ENCODE results near the gene WDR93. TPM values are rescaled to one million over a fixed set of nuclear protein-coding genes. Genes with fewer than 3 reads are reported as not detected.
A peak's percentile ranks its signal among the peaks of the same experiment; 100 is the strongest.

The WDR93 gene
- total and polyA plus RNA-seq, 4 donors: 0.69 to 3.9 (median 1.5) TPM

GRCh38 chr15:89760303-89761008 lies 69.8 kb downstream of the WDR93 start:
- Histone ChIP-seq H3K36me3 (ENCODE audit: control insufficient read depth, insufficient read depth, low read length) (no peaks in the 10 kb centered on the region), H3K4me3 (ENCODE audit: low read depth, low read length) (no peak overlapping the region), H3K9me3 (ENCODE audit: control insufficient read depth, insufficient read depth, low read length) (no peaks in the 10 kb centered on the region), H3K27ac (ENCODE audit: low read depth, low read length) (no peak overlapping the region), H3K27me3 (ENCODE audit: control insufficient read depth, insufficient read depth, low read length) (no peaks in the 10 kb centered on the region), H3K4me1 (ENCODE audit: control insufficient read depth, insufficient read depth, low read length) (peaks cover 3% of the 10 kb centered on the region)
- DNase-seq (ENCODE audit: low read depth in 4 of 6, low spot score in 6 of 6): peak in 2 of 6 donors; percentile 25 to 66
- 27% methylated on average over 16 of the region's 16 CpGs for WGBS (ENCODE audit: insufficient coverage)

GRCh38 chr15:89761009-89761831 lies 70.6 kb downstream of the WDR93 start:
- H3K27ac ChIP-seq (ENCODE audit: low read depth, low read length): no peak overlapping the region
- DNase-seq (ENCODE audit: low read depth in 4 of 6, low spot score in 6 of 6): no peak
- peaks cover 3% of the 10 kb centered on the region for H3K4me1 ChIP-seq (ENCODE audit: control insufficient read depth, insufficient read depth, low read length)
- no peaks in the 10 kb centered on the region for H3K36me3 ChIP-seq (ENCODE audit: control insufficient read depth, insufficient read depth, low read length)
- WGBS (ENCODE audit: insufficient coverage): 78% methylated on average over 15 of the region's 18 CpGs
- no peak overlapping the region for H3K4me3 ChIP-seq (ENCODE audit: low read depth, low read length)
- H3K9me3 ChIP-seq (ENCODE audit: control insufficient read depth, insufficient read depth, low read length): no peaks in the 10 kb centered on the region
- no peaks in the 10 kb centered on the region for H3K27me3 ChIP-seq (ENCODE audit: control insufficient read depth, insufficient read depth, low read length)

- 81% methylated on average over 5 of the region's 5 CpGs for WGBS (ENCODE audit: insufficient coverage)
- no peaks in the 10 kb centered on the region for H3K9me3 ChIP-seq (ENCODE audit: control insufficient read depth, insufficient read depth, low read length)
These were observed 71.3 kb downstream of the WDR93 start for GRCh38 chr15:89761929-89762328.

GRCh38 chr15:89765694-89766093 lies 75.1 kb downstream of the WDR93 start:
- 71% methylated on average over 1 of the region's 1 CpG for WGBS (ENCODE audit: insufficient coverage)
- H3K9me3 ChIP-seq (ENCODE audit: control insufficient read depth, insufficient read depth, low read length): no peaks in the 10 kb centered on the region
- DNase-seq (ENCODE audit: low read depth in 4 of 6, low spot score in 6 of 6): no peak
- peaks cover 2% of the 10 kb centered on the region for H3K4me1 ChIP-seq (ENCODE audit: control insufficient read depth, insufficient read depth, low read length)
- H3K27me3 ChIP-seq (ENCODE audit: control insufficient read depth, insufficient read depth, low read length): no peaks in the 10 kb centered on the region
- no peak overlapping the region for H3K27ac ChIP-seq (ENCODE audit: low read depth, low read length)
- no peak overlapping the region for H3K4me3 ChIP-seq (ENCODE audit: low read depth, low read length)
- H3K36me3 ChIP-seq (ENCODE audit: control insufficient read depth, insufficient read depth, low read length): peaks cover 3% of the 10 kb centered on the region

More at GRCh38 chr15:89761929-89762328, 71.3 kb downstream of the WDR93 start:
- Histone ChIP-seq H3K27ac (ENCODE audit: low read depth, low read length) (no peak overlapping the region), H3K36me3 (ENCODE audit: control insufficient read depth, insufficient read depth, low read length) (no peaks in the 10 kb centered on the region), H3K4me3 (ENCODE audit: low read depth, low read length) (no peak overlapping the region), H3K4me1 (ENCODE audit: control insufficient read depth, insufficient read depth, low read length) (peaks cover 3% of the 10 kb centered on the region), H3K27me3 (ENCODE audit: control insufficient read depth, insufficient read depth, low read length) (no peaks in the 10 kb centered on the region)
- DNase-seq (ENCODE audit: low read depth in 4 of 6, low spot score in 6 of 6): no peak

GRCh38 chr15:89766357-89767311 lies 76.0 kb downstream of the WDR93 start:
- H3K9me3 ChIP-seq (ENCODE audit: control insufficient read depth, insufficient read depth, low read length): no peaks in the 10 kb centered on the region
- WGBS (ENCODE audit: insufficient coverage): 82% methylated on average over 16 of the region's 16 CpGs
- no peak for DNase-seq (ENCODE audit: low read depth in 4 of 6, low spot score in 6 of 6)
- no peaks in the 10 kb centered on the region for H3K4me1 ChIP-seq (ENCODE audit: control insufficient read depth, insufficient read depth, low read length)
- no peaks in the 10 kb centered on the region for H3K27me3 ChIP-seq (ENCODE audit: control insufficient read depth, insufficient read depth, low read length)
- no peak overlapping the region for H3K4me3 ChIP-seq (ENCODE audit: low read depth, low read length)
- peaks cover 3% of the 10 kb centered on the region for H3K36me3 ChIP-seq (ENCODE audit: control insufficient read depth, insufficient read depth, low read length)
- H3K27ac ChIP-seq (ENCODE audit: low read depth, low read length): no peak overlapping the region

GRCh38 chr15:89767411-89767915 lies 76.9 kb downstream of the WDR93 start:
- Histone ChIP-seq H3K36me3 (ENCODE audit: control insufficient read depth, insufficient read depth, low read length) (peaks cover 3% of the 10 kb centered on the region), H3K27me3 (ENCODE audit: control insufficient read depth, insufficient read depth, low read length) (no peaks in the 10 kb centered on the region), H3K9me3 (ENCODE audit: control insufficient read depth, insufficient read depth, low read length) (no peaks in the 10 kb centered on the region), H3K4me3 (ENCODE audit: low read depth, low read length) (no peak overlapping the region), H3K4me1 (ENCODE audit: control insufficient read depth, insufficient read depth, low read length) (no peaks in the 10 kb centered on the region), H3K27ac (ENCODE audit: low read depth, low read length) (no peak overlapping the region)
- WGBS (ENCODE audit: insufficient coverage): 83% methylated on average over 5 of the region's 8 CpGs
- no peak for DNase-seq (ENCODE audit: low read depth in 4 of 6, low spot score in 6 of 6)

- Histone ChIP-seq H3K27me3 (ENCODE audit: control insufficient read depth, insufficient read depth, low read length) (no peaks in the 10 kb centered on the region), H3K4me3 (ENCODE audit: low read depth, low read length) (no peak overlapping the region), H3K27ac (ENCODE audit: low read depth, low read length) (no peak overlapping the region), H3K9me3 (ENCODE audit: control insufficient read depth, insufficient read depth, low read length) (no peaks in the 10 kb centered on the region), H3K36me3 (ENCODE audit: control insufficient read depth, insufficient read depth, low read length) (peaks cover 3% of the 10 kb centered on the region), H3K4me1 (ENCODE audit: control insufficient read depth, insufficient read depth, low read length) (no peaks in the 10 kb centered on the region)
- DNase-seq (ENCODE audit: low read depth in 4 of 6, low spot score in 6 of 6): peak in 1 of 6 donors; percentile 39
- WGBS (ENCODE audit: insufficient coverage): 66% methylated on average over 7 of the region's 7 CpGs
These were observed 77.5 kb downstream of the WDR93 start for GRCh38 chr15:89768071-89768500.

- Histone ChIP-seq H3K4me1 (ENCODE audit: control insufficient read depth, insufficient read depth, low read length) (no peaks in the 10 kb centered on the region), H3K36me3 (ENCODE audit: control insufficient read depth, insufficient read depth, low read length) (peaks cover 3% of the 10 kb centered on the region), H3K27me3 (ENCODE audit: control insufficient read depth, insufficient read depth, low read length) (no peaks in the 10 kb centered on the region), H3K4me3 (ENCODE audit: low read depth, low read length) (no peak overlapping the region), H3K9me3 (ENCODE audit: control insufficient read depth, insufficient read depth, low read length) (no peaks in the 10 kb centered on the region), H3K27ac (ENCODE audit: low read depth, low read length) (no peak overlapping the region)
- WGBS (ENCODE audit: insufficient coverage): no CpG with 5 or more reads among the region's 3 CpGs
- DNase-seq (ENCODE audit: low read depth in 4 of 6, low spot score in 6 of 6): no peak
These were observed 78.8 kb downstream of the WDR93 start for GRCh38 chr15:89769366-89769765.

- H3K9me3 ChIP-seq (ENCODE audit: control insufficient read depth, insufficient read depth, low read length): no peaks in the 10 kb centered on the region
- H3K27me3 ChIP-seq (ENCODE audit: control insufficient read depth, insufficient read depth, low read length): no peaks in the 10 kb centered on the region
- WGBS (ENCODE audit: insufficient coverage): 93% methylated on average over 3 of the region's 3 CpGs
- DNase-seq (ENCODE audit: low read depth in 4 of 6, low spot score in 6 of 6): no peak
- H3K4me1 ChIP-seq (ENCODE audit: control insufficient read depth, insufficient read depth, low read length): no peaks in the 10 kb centered on the region
- H3K4me3 ChIP-seq (ENCODE audit: low read depth, low read length): no peak overlapping the region
- H3K36me3 ChIP-seq (ENCODE audit: control insufficient read depth, insufficient read depth, low read length): peaks cover 3% of the 10 kb centered on the region
- H3K27ac ChIP-seq (ENCODE audit: low read depth, low read length): no peak overlapping the region
These were observed 79.4 kb downstream of the WDR93 start for GRCh38 chr15:89770041-89770440.
